ENCODE results near the gene CENPU. TPM values are rescaled to one million over a fixed set of nuclear protein-coding genes. Genes with fewer than 3 reads are reported as not detected.

CENPU gene
- total and polyA plus RNA-seq, 10 donors, result 3.0 to 12.9 (median 5.8) TPM

DNA sequence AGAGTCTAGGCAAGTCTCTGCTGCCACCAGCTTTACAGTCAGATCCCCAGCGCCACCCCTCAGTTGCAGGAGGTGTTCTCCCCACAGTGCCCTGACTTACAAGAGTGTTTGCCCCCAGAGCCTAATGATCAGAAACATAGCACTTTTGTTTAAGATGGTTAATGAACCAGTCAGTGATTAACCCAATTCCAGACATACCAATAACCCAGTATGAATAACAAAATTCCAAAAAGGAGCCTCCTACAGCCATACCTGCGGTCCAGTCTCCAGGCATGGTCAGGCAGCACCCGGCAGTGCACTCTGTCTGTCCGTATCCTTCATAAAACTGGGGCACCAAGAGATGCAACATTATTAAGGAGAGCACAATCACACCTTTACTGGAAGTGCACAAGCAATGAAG lies 30.7 kb upstream of the CENPU start:
- H3K36me3 ChIP-seq, result peaks cover 0 to 100% (median 73%) of the 10 kb centered on the region in 6 donors
- no peaks in the 10 kb centered on the region for H3K27me3 ChIP-seq (replicated peaks in 1 of 7)
- no peaks in the 10 kb centered on the region for H3K9me3 ChIP-seq
- no peak overlapping the region for H3K27ac ChIP-seq
- 94 to 100% (median 97%) methylated on average over 4 of the region's 4 CpGs for WGBS, 5 donors
- intact Hi-C loops (cut with DNase I; ENCODE audit: low total_unique reads), result no loop called here
- DNase-seq, result no peak
- no peak overlapping the region for H3K4me3 ChIP-seq
- peaks cover 0 to 12% (median 7%) of the 10 kb centered on the region in 6 donors for H3K4me1 ChIP-seq
- TF ChIP-seq POLR2AphosphoS5 (IDR thresholded peaks at IDR 0.05), result no peak
- TF ChIP-seq POLR2A (IDR thresholded peaks at IDR 0.05), result no peak
- TF ChIP-seq, protein P1, sequence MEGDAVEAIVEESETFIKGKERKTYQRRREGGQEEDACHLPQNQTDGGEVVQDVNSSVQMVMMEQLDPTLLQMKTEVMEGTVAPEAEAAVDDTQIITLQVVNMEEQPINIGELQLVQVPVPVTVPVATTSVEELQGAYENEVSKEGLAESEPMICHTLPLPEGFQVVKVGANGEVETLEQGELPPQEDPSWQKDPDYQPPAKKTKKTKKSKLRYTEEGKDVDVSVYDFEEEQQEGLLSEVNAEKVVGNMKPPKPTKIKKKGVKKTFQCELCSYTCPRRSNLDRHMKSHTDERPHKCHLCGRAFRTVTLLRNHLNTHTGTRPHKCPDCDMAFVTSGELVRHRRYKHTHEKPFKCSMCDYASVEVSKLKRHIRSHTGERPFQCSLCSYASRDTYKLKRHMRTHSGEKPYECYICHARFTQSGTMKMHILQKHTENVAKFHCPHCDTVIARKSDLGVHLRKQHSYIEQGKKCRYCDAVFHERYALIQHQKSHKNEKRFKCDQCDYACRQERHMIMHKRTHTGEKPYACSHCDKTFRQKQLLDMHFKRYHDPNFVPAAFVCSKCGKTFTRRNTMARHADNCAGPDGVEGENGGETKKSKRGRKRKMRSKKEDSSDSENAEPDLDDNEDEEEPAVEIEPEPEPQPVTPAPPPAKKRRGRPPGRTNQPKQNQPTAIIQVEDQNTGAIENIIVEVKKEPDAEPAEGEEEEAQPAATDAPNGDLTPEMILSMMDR (IDR thresholded peaks at IDR 0.05 in 8 of 11, conservative IDR thresholded peaks at IDR 0.05 in 3 of 11), result no peak

DNA sequence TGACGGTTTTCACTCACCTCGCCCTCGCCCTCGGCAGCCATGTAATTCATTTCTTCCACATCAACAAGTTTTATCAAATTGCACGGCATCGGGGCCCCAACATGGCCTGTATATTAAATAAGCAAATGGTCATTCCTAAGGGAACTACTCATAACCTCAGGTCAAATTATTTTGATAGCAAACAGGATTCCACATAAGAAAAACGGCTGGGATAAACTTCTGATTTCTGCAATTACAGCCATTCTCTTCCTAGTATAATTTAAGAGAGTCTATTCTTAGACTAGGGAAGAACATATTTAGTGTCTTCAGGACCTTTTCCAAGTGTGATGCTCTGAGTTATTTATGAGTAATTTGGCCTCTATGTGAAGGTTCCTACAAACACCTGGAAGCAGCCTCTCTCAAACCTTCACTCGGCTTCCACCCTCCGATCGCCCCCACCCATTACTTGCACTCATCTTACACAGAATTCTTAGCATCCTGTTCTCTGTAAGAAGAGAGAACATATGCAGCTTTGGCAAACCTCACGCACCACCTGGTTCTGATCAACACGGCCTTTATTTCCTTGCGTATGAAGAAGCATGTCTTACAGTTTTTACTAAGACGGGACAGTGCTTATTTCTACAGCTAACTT lies 29.4 kb upstream of the CENPU start:
- no peak for DNase-seq
- Histone ChIP-seq H3K4me1 (peaks cover 0 to 12% (median 7%) of the 10 kb centered on the region in 6 donors), H3K4me3 (no peak overlapping the region), H3K36me3 (peaks cover 0 to 99% (median 62%) of the 10 kb centered on the region in 6 donors), H3K27ac (peak overlapping the region in 2 of 8 donors; percentile 64 to 70), H3K27me3 (replicated peaks in 1 of 7) (no peaks in the 10 kb centered on the region), H3K9me3 (no peaks in the 10 kb centered on the region)
- TF ChIP-seq POLR2AphosphoS5 (IDR thresholded peaks at IDR 0.05), result no peak
- TF ChIP-seq POLR2A (IDR thresholded peaks at IDR 0.05), result no peak
- TF ChIP-seq, protein P1 (IDR thresholded peaks at IDR 0.05 in 8 of 11, conservative IDR thresholded peaks at IDR 0.05 in 3 of 11), result no peak
- WGBS, 5 donors, result 86 to 93% (median 91%) methylated on average over 14 of the region's 14 CpGs
- intact Hi-C loops (cut with DNase I; ENCODE audit: low total_unique reads), result no loop called here

DNA sequence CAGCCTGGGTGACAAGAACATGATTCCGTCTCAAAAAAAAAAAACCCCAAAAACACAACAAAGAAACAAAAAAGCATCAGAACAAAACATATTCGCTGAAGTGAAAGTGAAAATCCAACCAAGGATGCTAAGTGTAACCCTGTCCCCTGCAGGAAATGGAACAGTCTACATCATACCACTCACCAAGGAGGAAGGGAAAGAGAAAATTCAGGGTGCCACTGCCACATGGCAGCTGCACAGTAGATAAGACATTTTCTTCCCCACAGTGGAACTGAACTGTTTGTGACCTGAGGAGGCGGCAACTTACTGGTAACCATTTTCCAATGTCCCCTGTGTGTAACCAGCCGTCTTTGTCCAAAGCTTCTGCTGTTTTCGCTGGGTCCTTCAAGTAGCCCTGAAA lies 28.2 kb upstream of the CENPU start:
- WGBS, 5 donors, result 53 to 66% (median 61%) methylated on average over 5 of the region's 5 CpGs

DNA sequence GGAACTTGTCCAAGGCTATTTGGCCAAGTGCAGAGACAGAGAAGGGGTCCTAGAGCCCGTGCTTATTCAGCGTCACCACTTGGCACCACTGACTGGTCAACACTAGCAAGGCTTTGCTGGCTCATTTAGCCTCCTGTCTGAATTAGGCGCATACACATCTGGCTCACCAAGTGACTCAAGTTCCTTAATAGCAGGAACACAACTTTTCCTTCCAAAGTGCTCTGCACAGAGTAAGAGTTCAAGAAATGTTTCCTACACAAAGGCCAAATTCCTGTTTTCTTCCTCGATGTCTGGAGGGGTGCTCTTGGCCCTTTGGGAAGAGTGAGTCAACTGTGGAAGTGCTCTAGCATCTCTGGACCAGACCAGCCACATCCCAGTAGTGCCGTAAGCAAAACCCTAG lies 26.8 kb upstream of the CENPU start:
- H3K27ac ChIP-seq, result no peak overlapping the region
- peaks cover 0 to 99% (median 57%) of the 10 kb centered on the region in 6 donors for H3K36me3 ChIP-seq
- no peaks in the 10 kb centered on the region for H3K9me3 ChIP-seq
- DNase-seq, result no peak
- TF ChIP-seq POLR2A (IDR thresholded peaks at IDR 0.05) (no peak), POLR2AphosphoS5 (IDR thresholded peaks at IDR 0.05) (no peak)
- TF ChIP-seq, protein P1 (IDR thresholded peaks at IDR 0.05 in 8 of 11, conservative IDR thresholded peaks at IDR 0.05 in 3 of 11), result no peak
- intact Hi-C loops (cut with DNase I; ENCODE audit: low total_unique reads), result no loop called here
- 93 to 97% (median 95%) methylated on average over 5 of the region's 5 CpGs for WGBS, 5 donors
- no peak overlapping the region for H3K4me3 ChIP-seq
- H3K27me3 ChIP-seq (replicated peaks in 1 of 7), result no peaks in the 10 kb centered on the region
- peaks cover 0 to 19% (median 8%) of the 10 kb centered on the region in 6 donors for H3K4me1 ChIP-seq

More for the DNA sequence above, 28.2 kb upstream of the CENPU start:
- intact Hi-C loops (cut with DNase I; ENCODE audit: low total_unique reads), result no loop called here
- TF ChIP-seq, protein P1 (IDR thresholded peaks at IDR 0.05 in 8 of 11, conservative IDR thresholded peaks at IDR 0.05 in 3 of 11), result peak in 1 of 11 experiments; percentile 13
- no peak for TF ChIP-seq POLR2AphosphoS5 (IDR thresholded peaks at IDR 0.05)
- Histone ChIP-seq H3K9me3 (no peaks in the 10 kb centered on the region), H3K36me3 (peaks cover 0 to 99% (median 59%) of the 10 kb centered on the region in 6 donors), H3K27ac (peak overlapping the region in 6 of 8 donors; percentile 13 to 70 (median 47)), H3K4me1 (peaks cover 0 to 12% (median 8%) of the 10 kb centered on the region in 6 donors), H3K4me3 (no peak overlapping the region), H3K27me3 (replicated peaks in 1 of 7) (no peaks in the 10 kb centered on the region)
- no peak for DNase-seq
